Measurements from ENCODE around the gene AP5S1.
"Not testable (repeated sequence)": the region's sequence is repeated elsewhere in the genome, so short reads cannot be mapped to it uniquely, and the experiment has no call there.

AP5S1 gene, protein sequence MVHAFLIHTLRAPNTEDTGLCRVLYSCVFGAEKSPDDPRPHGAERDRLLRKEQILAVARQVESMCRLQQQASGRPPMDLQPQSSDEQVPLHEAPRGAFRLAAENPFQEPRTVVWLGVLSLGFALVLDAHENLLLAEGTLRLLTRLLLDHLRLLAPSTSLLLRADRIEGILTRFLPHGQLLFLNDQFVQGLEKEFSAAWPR

DNA sequence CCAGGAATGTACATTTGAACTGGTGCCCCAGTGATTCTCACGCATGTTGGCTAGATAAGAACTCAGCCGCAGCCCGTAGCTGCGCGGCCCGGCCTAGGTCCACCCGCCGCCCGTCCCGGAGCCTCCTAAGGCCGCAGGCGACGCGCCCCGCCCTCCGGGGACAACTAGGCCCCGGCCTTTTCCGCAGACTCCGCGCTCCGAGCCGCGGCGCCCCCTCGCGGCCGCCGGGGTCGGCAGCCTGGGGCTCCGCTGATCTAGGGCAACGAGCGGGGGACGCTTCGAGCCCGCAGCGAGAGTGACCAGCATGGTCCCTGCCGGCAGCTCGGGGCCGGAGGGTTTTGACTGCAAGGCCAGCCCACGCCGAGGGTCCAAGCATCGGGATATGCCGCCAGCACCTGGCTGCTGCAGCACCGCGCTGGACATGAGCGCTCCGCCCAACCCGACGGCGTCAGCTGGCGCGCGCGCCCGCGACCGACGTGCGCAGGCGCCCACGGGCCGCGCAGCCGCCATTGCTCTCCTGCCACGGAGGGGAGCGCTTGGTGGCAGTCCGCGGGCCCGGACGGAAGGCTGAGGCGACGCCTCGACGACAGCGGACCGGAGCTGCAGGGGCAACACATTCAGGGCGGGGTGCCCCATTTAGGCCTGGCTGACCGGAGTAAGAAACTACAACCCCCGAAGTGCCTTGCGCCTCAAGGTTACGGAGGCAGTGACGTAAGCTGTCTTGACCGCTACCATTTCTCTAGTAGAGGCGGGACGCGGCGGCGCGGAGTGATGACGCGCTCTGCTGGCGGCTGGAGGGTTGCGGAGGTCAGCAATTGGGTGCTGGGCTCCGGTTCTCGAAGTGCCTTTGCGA lies at the start of gene AP5S1:
AP5S1 (plus strand) TSS at position 500 of the 853 bp plus-strand sequence. CDS start 1,571 bp downstream, outside the sequence.
- no peak for FAIRE-seq

DNA sequence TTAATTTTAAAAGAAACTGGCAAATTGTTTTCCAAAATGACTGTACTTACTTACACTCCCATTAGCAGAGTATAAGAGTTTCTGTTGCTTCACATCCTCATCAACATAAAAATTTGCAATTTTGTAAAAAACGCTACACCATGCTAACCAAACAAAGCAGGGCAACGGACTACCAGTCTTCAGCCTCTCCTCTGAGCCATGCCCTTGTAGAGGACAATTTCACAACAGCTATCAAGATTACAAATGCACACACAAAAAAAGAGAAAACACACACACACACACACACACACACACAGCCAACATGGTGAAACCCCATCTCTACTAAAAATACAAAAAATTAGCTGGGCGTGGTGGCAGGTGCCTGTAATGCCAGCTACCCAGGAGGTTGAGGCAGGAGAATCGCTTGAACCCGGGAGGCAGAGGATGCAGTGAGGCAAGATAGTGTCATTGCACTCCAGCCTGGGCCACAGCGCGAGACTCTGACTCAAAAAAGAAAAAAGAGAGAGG lies 48.7 kb upstream of the AP5S1 start:
- no peak for FAIRE-seq

DNA sequence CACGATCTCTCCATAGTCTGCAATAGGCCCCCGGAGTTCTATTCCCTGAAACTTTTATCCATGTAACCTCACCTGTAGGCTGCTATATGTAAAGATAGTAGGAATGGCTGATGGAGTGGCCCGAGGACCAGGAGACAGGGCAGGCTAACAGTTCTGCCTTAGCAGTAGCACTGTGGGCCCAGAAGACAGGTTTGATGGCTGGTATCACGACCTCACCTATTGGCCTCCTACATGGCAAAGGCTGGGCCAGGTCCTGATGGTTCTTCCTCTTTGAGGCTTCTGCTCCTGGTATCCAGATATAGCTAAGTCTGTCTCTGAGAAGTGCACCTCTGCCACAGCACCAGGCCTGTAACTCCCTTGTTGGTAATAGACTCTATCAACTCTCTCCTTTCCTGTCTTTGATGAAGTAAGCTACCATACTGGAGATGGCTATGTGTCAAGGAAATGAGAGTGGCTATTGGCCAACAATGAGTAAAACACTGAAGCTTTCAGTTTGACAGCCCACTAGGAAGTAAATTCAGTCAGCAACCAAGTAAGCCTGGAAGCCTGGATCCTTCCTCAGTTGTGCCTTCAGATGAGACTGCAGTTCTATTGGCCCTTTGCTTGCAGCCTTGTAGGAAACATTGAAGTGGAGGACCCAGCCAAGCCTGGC lies 44.8 kb upstream of the AP5S1 start:
- no peak for FAIRE-seq

DNA sequence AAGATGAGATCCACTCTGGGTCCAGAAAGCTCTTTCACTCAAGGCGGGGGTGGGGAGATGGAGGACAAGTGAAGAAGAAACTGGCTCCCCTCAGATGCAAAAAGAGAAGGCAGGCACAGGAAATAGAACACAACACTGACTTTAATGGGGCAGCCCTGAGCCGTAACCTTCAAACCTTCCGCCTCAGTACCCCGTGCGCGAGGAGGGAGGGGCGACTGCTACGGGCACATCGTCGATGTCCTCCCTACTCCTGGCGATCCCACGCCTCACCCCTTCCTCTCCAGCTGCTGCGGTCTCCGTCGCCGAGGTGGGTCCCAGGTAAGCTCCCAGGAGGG lies 43.0 kb upstream of the AP5S1 start:
- no peak for FAIRE-seq

DNA sequence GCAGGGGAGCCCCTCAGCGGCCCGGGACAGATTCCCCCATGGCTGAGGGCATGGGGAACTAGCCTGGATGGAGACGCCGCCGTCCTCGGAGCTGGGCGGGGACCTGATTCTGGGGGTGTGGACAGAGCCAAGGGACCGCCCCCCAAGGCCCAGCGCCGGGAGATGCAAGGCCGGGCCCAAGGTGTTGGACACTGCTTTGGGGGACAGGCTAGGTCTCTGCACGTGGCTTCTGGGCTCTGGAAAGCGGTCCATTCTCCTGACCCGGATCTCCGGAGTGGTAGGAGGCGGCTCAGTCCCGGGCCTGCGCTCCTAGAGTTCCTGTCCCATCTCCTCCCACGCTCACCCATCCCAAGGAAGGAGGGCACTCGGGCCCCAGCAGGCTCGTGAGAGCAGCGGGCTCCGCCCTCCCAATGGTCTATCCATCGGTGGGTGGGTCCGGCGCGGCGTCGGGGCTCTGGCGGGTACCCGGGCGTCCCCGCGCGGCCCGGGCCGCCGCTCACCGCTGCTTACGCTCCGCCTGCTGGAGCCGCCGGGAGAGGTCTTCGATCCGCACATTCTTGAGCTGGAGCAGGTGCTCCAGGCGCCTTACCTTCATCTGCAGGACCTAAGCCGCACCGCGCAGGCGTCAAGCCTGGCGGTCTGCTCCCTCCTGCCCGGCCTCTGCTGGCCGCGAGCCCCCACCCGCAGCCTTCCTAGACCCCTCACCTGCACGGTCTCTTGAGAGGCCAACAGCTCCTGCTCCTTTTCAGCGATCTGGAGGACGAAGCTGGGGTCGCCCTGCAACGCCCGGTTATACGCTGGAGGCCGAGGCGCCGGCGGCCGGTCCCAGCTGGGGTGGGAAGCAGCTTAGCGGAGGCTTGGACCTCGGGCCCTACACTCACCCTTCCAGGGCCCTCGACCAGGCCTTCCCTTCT lies 42.4 kb upstream of the AP5S1 start:
- no peak for FAIRE-seq

DNA sequence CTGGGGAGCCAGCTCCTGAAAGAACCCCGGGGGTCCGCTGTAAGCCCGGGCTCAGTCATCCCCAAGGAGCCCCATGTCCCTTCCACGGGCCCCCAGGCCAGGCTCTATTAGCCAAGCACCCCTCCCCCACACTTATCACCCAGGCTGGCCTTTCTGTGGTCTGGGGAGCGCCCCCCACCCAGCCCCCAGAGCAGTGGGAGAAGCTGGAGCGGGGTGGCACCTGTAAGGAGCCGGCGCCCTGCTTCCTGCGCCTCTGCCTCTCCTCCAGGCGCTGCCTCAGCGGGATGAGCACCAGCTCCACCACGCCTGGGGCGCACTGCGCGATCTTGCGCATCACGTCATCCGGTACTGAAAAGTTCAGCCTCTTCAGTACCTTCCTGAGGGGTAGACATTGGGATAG lies 41.4 kb upstream of the AP5S1 start:
- FAIRE-seq, result no peak

DNA sequence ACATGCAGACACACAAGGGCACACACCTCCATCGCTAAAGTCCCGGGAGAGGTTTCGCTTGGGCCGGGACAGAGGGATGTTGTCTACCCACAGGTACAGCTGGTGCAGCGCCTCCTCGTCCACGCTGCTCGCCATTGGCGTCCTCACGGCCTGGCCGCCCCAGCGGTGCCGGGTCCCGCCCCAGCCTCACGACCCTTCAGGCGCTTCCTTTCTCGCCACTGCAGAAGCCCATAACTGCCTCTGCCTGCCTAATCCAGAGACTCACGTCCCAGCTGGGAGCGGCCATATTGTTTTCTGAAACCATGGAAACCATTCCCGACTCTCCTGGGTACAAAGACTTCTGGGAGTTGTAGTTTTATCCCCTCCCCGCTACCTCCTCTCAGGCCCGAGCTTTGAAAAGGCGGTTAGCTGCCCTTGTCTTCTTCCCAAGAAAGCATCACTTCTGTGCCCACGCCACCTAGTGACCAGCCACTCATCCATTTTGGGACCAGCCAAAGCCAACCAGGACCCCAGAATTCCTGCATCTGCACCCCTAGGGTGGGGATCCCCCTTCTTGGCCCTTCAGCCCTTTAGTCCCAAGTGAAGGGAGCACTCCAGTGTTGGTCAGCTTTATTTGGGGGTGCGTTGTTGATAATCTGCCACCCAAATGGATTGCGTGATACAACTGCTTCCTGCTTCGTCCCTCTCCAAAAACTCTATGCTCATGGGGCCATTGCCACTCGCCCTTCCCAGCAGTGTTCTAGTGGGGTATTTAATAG lies 39.0 kb upstream of the AP5S1 start, which contains the start of gene SPEF1:
SPEF1 (minus strand) TSS at position 296 of the 758 bp plus-strand sequence; CDS start at position 135, 161 bp downstream.
- no peak for FAIRE-seq

DNA sequence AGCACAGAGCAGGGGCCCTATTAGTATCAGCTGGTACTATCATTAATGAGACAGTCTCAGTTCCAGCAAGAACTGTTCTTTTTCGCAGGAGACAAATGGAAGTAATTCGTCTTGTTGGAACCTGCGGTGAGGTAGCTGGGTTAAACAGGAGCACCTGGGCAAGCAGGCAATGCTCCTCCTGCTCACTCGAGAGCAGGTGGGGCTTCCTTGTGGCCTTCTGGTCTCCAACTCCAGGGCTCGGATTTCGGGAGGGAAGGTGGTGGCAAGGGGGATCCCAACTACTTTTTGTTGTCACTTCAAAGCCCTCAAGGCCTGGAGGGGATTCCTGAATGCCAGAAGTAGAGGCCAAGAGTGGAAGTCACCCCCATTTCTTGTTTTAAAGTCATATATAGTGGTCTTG lies 37.8 kb upstream of the AP5S1 start:
- no peak for FAIRE-seq

DNA sequence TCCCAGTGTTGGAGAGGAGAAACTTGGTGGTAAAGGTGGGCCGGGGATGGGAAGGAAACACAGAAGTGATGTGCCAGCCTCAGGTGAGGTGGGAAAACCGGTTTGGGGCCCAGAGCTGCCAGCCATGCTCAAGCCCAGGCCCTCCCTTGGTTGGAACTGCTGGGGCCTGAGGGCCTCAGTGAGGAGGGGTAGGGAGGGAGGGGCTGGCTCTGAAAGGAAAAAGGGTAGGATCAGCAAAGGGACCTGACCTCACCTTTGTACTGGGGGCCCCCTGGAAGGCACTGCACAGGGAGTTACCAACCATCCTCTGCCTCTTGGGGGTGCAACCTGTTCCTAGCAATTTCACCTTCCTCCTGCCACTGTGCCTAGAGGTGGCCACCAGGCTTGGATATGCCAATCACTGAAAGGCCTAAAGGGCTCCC lies 37.3 kb upstream of the AP5S1 start:
- FAIRE-seq, result no peak

DNA sequence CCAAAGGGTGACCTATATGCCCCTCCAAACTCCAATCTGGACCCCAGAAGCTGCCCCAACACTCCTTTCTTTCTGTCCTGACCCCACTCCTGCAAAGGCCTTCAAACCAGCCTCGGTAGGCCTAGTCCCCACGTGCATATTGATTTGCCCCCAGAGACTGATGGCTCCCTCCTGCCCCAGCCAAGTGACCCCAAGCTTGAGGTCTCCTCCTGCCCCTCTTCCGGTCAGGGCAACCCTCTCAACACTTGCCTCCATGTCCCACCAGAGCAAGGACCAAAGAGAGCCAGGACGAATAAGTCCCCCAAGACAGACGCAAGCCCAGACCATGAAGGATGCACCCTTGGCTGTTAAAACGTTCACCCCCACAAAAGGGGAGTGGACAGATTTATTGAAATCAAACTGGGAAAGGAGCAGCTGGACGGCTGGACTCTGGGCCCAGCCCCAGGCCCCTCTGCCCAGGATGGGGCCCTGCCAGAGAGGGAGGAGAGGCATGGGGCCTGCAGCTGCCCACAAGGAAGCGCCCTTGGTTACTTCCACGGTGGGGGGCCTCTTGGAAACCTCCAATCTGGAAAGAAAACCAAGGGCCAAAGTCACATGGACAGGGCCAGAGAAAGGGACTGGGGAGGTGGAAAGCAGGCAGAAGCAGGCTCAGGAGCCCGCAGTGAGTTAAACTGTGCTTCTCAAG lies 36.7 kb upstream of the AP5S1 start:
- no peak for FAIRE-seq

DNA sequence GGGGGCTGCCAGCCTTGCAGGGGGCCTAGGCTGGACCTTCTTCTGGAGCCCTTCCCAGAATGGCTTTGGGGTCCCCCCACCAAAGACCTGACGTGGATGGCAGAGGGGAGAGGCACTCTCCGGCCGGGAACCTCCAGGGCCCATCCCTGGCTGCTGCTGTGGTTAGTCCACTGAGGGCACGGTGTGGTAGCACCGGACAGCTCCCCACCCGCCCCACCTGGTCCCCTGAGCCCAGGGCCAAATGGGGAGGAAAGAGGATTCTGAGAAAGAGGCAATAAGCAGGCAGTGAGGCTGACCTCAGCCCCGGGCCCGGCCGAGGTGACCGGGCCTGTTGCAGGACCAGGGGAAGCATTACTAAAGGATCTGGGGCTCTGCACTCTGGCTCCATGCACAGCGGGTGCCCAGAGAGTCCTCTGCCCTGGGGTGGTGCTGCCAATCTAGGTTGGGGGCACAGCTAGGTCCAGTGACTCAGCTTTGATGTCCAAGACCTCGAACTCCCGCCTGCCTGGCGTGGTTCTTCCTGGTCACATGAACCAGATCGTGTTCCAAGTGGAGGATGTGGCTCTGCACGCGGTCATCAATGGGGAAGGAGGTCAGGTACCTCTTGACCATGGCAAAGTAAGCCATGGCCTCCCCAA lies 36.0 kb upstream of the AP5S1 start:
- FAIRE-seq, result no peak

DNA sequence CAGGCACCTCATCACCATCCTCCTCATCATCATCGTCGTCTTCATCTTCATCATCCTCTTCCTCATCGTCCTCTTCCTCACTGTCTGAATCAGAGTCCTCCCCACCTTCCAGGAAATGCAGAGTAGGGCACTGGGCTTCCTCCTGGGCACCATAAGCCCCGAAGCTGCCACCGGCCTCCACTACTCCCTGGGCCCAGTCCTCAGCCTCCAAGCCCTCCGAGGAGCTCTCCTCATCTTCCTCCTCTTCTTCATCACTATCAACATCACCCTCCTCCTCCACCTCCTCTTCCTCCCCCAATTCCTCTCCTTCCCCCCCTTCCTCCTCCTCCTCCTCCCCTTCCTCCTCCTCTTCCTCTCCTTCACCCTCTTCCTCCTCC lies 35.5 kb upstream of the AP5S1 start:
- FAIRE-seq, result no peak

DNA sequence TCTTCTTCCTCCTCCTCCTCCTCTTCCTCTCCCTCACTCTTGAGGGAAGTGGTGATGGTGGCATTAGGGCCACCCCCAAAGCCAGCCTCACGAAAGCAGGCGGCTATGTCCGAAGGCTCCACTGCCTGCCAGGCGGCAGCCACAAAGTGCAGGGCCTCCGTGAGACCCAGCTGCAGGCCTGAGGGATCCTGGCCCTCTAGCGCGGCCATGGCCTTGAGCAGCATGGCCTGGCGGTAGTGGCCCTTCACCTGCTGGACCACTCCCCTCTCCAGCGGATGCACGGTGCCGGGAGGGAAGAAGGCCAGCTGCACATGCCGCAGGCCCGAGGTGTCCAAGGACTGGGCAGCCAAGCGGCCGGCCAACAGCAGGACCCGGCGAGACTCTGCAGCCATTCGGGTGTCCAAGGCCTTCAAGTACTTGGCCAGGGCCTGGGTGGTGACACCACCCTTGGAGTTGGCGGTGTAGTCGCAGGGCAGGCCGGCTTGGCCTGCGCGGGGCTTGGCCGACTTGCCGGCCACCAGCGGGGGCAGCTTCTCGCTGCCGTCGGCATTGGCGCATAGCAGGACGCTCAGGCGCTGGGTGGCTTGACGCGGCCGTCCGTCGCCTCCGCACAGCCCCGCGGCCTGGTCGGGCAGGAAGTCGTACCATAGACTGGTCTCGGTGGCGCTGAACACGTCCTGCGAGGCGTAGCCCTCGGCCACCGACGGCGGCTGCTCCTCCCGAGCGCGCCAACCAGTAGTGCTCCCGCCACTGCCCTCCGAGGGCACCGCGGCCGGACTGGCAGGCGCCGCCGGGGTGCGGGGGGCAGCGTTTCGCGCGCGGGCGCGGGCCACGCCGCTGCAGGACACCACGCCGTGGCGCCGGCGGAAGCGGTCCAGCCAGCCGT lies 34.9 kb upstream of the AP5S1 start:
- FAIRE-seq, result no peak

DNA sequence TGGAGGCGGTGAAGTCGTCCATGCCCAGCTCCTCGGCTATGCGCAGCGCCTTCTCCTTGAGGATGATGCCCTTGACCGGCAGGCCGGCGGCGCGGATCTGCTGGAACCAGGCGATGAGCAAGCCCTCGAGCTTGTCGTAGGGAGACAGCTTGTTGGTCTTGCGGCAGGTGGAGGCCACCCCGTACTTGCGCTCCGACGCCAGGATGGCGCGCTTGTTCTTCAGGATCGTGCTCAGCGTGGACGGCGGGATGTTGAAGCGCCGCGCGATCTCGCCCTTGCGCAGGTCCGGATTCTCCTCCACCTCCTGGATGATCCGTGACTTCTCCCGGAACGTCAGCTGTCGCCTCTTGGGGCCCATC lies 34.2 kb upstream of the AP5S1 start:
- no peak for FAIRE-seq

DNA sequence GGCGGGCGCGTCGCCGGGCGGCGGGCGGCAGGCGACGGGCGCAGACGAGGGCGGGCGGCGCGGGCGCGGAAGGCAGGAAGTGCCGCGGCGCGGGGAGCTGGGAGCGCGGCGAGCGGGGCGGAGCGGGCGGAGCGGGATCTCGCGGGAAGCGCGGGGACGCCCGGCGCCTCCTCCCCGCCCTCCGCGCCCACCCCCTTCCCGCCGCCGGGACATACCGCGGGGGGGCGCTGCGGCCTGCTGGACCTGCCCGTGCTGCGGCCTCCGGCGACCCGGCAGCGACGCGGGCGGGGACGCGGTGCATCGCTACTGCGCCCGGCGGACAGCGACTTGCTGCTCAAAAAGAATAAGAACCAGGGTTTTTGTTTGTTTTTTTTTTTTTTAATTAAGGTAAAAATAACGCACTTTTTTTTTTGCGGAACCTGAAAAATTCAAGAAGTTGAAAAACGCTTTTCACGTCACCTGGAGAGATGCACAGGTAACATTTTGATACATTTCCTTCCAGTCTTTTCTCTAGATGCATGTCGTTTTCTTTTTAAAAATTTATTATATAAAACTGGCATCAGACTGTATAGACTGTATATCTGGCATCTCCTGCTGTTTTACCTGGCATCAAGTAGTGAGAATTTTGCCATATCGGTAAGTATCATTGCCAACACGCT lies 33.6 kb upstream of the AP5S1 start, which contains the start of gene CENPB:
CENPB (minus strand) TSS at position 76 of the 659 bp plus-strand sequence. CDS start 257 bp downstream, outside the sequence.
- FAIRE-seq, result no peak

DNA sequence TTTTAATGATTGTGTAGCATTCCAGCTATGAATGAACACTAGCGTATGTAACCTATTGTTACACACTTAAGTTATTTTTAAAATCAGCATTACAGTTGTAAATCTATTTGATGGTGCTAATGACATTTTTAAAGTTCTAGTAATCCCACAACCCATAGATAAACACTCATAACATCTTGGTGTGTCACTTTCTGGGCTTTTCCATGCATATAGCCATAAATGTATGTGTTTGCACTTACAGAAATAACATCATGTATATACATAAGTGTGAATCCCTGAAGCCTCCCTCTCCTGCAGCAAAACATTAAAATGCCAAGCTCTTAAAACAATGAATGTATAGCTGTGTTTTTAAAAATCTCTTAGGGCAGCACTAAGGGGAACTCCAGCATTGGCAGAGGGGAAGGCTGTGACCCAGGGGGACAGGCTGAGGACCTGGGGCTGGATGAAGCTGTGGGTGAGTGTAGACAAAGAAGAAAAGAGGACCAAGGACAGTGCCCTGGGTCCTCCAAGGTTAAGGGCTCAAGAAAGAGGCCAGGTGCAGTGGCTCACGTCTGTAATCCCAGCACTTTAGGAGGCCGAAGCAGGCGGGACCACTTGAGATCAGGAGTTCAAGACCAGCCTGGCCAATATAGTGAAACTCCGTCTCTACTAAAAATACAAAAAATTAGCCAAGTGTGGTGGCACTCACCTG lies 32.9 kb upstream of the AP5S1 start:
- no peak for FAIRE-seq

DNA sequence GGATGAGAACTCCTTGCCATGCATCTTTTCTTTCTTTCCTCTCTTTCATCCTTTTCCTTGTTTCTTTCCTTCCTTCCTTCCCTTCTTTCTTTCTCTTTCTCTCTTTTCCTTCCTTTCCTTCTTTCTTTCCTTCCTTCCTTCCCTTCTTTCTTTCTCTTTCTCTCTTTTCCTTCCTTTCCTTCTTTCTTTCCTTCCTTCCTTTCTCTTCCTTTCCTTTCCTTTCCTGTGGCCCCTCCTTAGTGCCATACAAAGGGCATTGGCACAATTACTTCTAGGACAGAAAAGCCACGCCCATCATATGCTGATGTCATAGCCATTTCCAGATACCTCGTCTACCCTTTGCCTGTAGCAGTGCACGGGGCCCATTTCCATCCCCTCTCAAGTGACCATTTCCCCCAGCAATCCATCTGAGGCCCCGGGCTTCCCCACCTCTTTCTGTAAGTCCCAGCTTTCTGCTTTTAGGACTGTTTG lies 31.6 kb upstream of the AP5S1 start:
- FAIRE-seq, result no peak

DNA sequence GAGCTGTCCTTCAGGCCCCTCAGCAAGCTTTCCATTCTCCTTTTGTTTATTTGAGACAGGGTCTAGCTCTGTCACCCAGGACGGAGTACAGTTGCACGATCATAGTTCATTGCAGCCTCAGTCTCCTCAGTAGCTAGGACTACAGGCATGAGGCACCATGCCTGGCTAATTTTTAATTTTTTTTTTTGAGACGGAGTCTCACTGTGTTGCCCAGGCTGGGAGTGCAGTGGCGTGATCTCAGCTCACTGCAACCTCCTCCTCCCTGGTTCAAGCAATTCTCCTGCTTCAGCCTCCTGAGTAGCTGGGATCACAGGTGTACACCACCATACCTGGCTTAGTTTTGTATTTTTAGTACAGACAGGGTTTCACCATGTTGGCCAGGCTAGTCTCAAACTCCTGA lies 31.1 kb upstream of the AP5S1 start:
- FAIRE-seq, result not testable (repeated sequence)
